Testis (tissue), 3 donors: ENCODE results near the gene FBN1. TPM values are rescaled to one million over a fixed set of nuclear protein-coding genes. Genes with fewer than 3 reads are reported as not detected.

ENCODE experiments used
- DNase-seq: peaks from one replicate; pipeline ENCODE4 v3.0.0-alpha.2; 2019
- H3K27ac ChIP-seq, 2 donors: fragments of 200-600 bp; sonication (generic); one replicate each; pipeline ENCODE4 v1.5.1; 2019
- H3K27me3 ChIP-seq: fragments of 200-600 bp; sonication (generic); one replicate; pipeline ENCODE4 v1.5.1; 2019
- H3K36me3 ChIP-seq: fragments of 200-600 bp; sonication (generic); one replicate; pipeline ENCODE4 v1.5.1; 2017; ENCODE audit warnings: low read depth; ENCODE audit errors: missing control alignments
- H3K4me1 ChIP-seq: fragments of 200-600 bp; sonication (generic); one replicate; pipeline ENCODE4 v1.5.1; 2019
- H3K4me3 ChIP-seq, 2 donors: fragments of 200-600 bp; sonication (generic); one replicate each; pipeline ENCODE4 v1.5.1; 2017 to 2019
- H3K9me3 ChIP-seq: fragments of 200-600 bp; sonication (generic); one replicate; pipeline ENCODE4 v1.5.1; 2017
- CTCF ChIP-seq, 3 experiments: fragments of 450-650 bp in 2 of 3; fragments of 200-600 bp in 1 of 3; sonication (generic) in 1 of 3; IDR thresholded peaks; one replicate each; pipeline ENCODE4 v1.5.1; 2016 to 2019; ENCODE audit warnings: antibody characterized with exemption in 3 of 3, mild to moderate bottlenecking in 2 of 3, moderate library complexity in 1 of 3
- POLR2A ChIP-seq: fragments of 450-650 bp; IDR thresholded peaks from one replicate; pipeline ENCODE4 v1.6.1; 2017; ENCODE audit warnings: antibody characterized with exemption, mild to moderate bottlenecking, moderate library complexity
- WGBS, 2 donors: methylation state at CpG; one replicate each; pipeline ENCODE4 v1.1.5; 2018; 5-methylcytosine and 5-hydroxymethylcytosine counted together
- intact Hi-C: fragments of 100-400 bp; cut with DNase I; formaldehyde crosslinking; loops from one replicate; pipeline ENCODE4 v1.15.1; 2023; ENCODE audit warnings: low total_unique reads
- polyA plus RNA-seq: library from polyadenylated mRNA; stranded (reverse); fragments of 350-450 nt; fragmentation: Illumina TruSeq; extraction: RNeasy Lipid Tissue Mini Kit (QIAGEN cat#74804); gene quantifications from one replicate; pipeline ENCODE4 v1.2.3, GENCODE V29; 2014; ENCODE audit warnings: low read depth, low replicate concordance; ENCODE audit not compliant: insufficient read depth
- total RNA-seq, 2 donors: library from RNA; depleted of rRNA; stranded (reverse); fragments of >200 nt; gene quantifications; one replicate each; pipeline ENCODE4 v1.2.3, GENCODE V29; 2016

FBN1 gene
- total and polyA plus RNA-seq, 3 donors from 2014 or later = 48.5 to 77.1 (median 68.7) TPM

GRCh38 chr15:48367483-48367882, 278.0 kb downstream of the FBN1 start:
- WGBS, 2 donors = 54 to 59% methylated on average over 3 of the region's 3 CpGs
- H3K27me3 ChIP-seq = no peaks in the 10 kb centered on the region
- DNase-seq = no peak
- H3K36me3 ChIP-seq = no peaks in the 10 kb centered on the region
- no peaks in the 10 kb centered on the region for H3K9me3 ChIP-seq
- intact Hi-C loops = no loop called here
- TF ChIP-seq CTCF (IDR thresholded peaks at IDR 0.05) (no peak), POLR2A (no peak)
- no peak overlapping the region for H3K4me3 ChIP-seq
- H3K4me1 ChIP-seq = no peaks in the 10 kb centered on the region
- H3K27ac ChIP-seq = no peak overlapping the region

- DNase-seq = no peak
- no peak overlapping the region for H3K27ac ChIP-seq
- 46 to 62% methylated on average over 4 of the region's 4 CpGs for WGBS, 2 donors
Observed at GRCh38 chr15:48366584-48367312, 278.8 kb downstream of the FBN1 start.

GRCh38 chr15:48365575-48365974, 279.9 kb downstream of the FBN1 start:
- H3K27me3 ChIP-seq = no peaks in the 10 kb centered on the region
- no peaks in the 10 kb centered on the region for H3K4me1 ChIP-seq
- no peak overlapping the region for H3K27ac ChIP-seq
- no peaks in the 10 kb centered on the region for H3K9me3 ChIP-seq
- 87 to 95% methylated on average over 1 of the region's 1 CpG for whole genome bisulfite sequencing, 2 donors
- no peaks in the 10 kb centered on the region for H3K36me3 ChIP-seq
- no peak for DNase-seq
- H3K4me3 ChIP-seq = no peak overlapping the region
- intact Hi-C loops = no loop called here
- no peak for TF ChIP-seq CTCF (IDR thresholded peaks at IDR 0.05)
- TF ChIP-seq POLR2A = no peak

More at GRCh38 chr15:48366584-48367312, 278.8 kb downstream of the FBN1 start:
- no peak for TF ChIP-seq CTCF (IDR thresholded peaks at IDR 0.05)
- no peak for TF ChIP-seq POLR2A
- H3K27me3 ChIP-seq = no peaks in the 10 kb centered on the region
- no peaks in the 10 kb centered on the region for H3K4me1 ChIP-seq
- no peaks in the 10 kb centered on the region for H3K9me3 ChIP-seq
- intact Hi-C loops = no loop called here
- H3K36me3 ChIP-seq = no peaks in the 10 kb centered on the region
- H3K4me3 ChIP-seq = no peak overlapping the region

- DNase-seq = no peak
- no peak overlapping the region for H3K4me3 ChIP-seq
- no peak overlapping the region for H3K27ac ChIP-seq
- no peaks in the 10 kb centered on the region for H3K27me3 ChIP-seq
- TF ChIP-seq POLR2A = no peak
- no peak for TF ChIP-seq CTCF (IDR thresholded peaks at IDR 0.05)
- no peaks in the 10 kb centered on the region for H3K4me1 ChIP-seq
- intact Hi-C loops = no loop called here
- no peaks in the 10 kb centered on the region for H3K36me3 ChIP-seq
- WGBS, 2 donors = 69 to 71% methylated on average over 5 of the region's 5 CpGs
- no peaks in the 10 kb centered on the region for H3K9me3 ChIP-seq
Observed at GRCh38 chr15:48363474-48363873, 282.0 kb downstream of the FBN1 start.

GRCh38 chr15:48361685-48362084, 283.8 kb downstream of the FBN1 start:
- no peak for DNase-seq
- no peaks in the 10 kb centered on the region for H3K36me3 ChIP-seq
- H3K4me1 ChIP-seq = no peaks in the 10 kb centered on the region
- TF ChIP-seq POLR2A (no peak), CTCF (IDR thresholded peaks at IDR 0.05) (no peak)
- WGBS, 2 donors = 89 to 91% methylated on average over 2 of the region's 2 CpGs
- no peaks in the 10 kb centered on the region for H3K9me3 ChIP-seq
- H3K4me3 ChIP-seq = no peak overlapping the region
- H3K27me3 ChIP-seq = no peaks in the 10 kb centered on the region
- no peak overlapping the region for H3K27ac ChIP-seq
- intact Hi-C loops = no loop called here
